DND-41 (cell line): ENCODE measurements around the gene CHD8.
A peak's percentile ranks its signal among the peaks of the same experiment; 100 is the strongest.

Experiments
- ATAC-seq: fragments of 200-7000 bp; cut with Tn5 transposase; 3 replicates; pipeline ENCODE4 v1.9.1; 2021; ENCODE audit warnings: low read depth; ENCODE audit not compliant: insufficient read depth
- DNase-seq: peaks from one replicate; pipeline ENCODE4 v3.0.0-alpha.2; 2020
- H2AFZ ChIP-seq: 2 replicates; pipeline ENCODE4 v1.6.0; 2012; ENCODE audit warnings: low read depth, low read length
- H3K27ac ChIP-seq: 2 replicates; pipeline ENCODE4 v1.5.1; 2012; ENCODE audit warnings: low read length, inconsistent platforms
- H3K27me3 ChIP-seq: fragments of 200-600 bp; sonication (generic); 2 replicates; pipeline ENCODE4 v1.6.0; 2012; ENCODE audit warnings: low read length, mild to moderate bottlenecking, inconsistent platforms; ENCODE audit not compliant: insufficient read depth, poor library complexity
- H3K36me3 ChIP-seq: 2 replicates; pipeline ENCODE4 v1.5.1; 2012; ENCODE audit warnings: low read length, inconsistent platforms; ENCODE audit not compliant: insufficient read depth
- H3K4me1 ChIP-seq: 2 replicates; pipeline ENCODE4 v1.5.1; 2012; ENCODE audit warnings: mild to moderate bottlenecking, low read length; ENCODE audit not compliant: insufficient read depth
- H3K4me2 ChIP-seq: 2 replicates; pipeline ENCODE4 v1.6.0; 2012; ENCODE audit warnings: mild to moderate bottlenecking, moderate library complexity, low read length, inconsistent platforms; ENCODE audit not compliant: insufficient read depth
- H3K4me3 ChIP-seq, 2 experiments: fragments of 200-600 bp in 1 of 2; shearing (Covaris generic) in 1 of 2; 2 replicates each; pipeline ENCODE4 v1.5.1; 2012 to 2016; ENCODE audit warnings: inconsistent platforms in 2 of 2, low read length in 2 of 2, mild to moderate bottlenecking in 2 of 2, low read depth in 1 of 2, moderate library complexity in 1 of 2
- H3K79me2 ChIP-seq: 2 replicates; pipeline ENCODE4 v1.6.0; 2012; ENCODE audit warnings: low read length, inconsistent platforms; ENCODE audit not compliant: insufficient read depth
- H3K9ac ChIP-seq: 2 replicates; pipeline ENCODE4 v1.6.0; 2012; ENCODE audit warnings: low read depth, mild to moderate bottlenecking, inconsistent platforms, low read length, moderate library complexity
- H3K9me3 ChIP-seq: 2 replicates; pipeline ENCODE4 v1.5.1; 2012; ENCODE audit warnings: low read length, moderate library complexity, mild to moderate bottlenecking, inconsistent platforms; ENCODE audit not compliant: insufficient read depth, severe bottlenecking
- H4K20me1 ChIP-seq: 2 replicates; pipeline ENCODE4 v1.6.0; 2012; ENCODE audit warnings: low read length; ENCODE audit not compliant: insufficient read depth
- CTCF ChIP-seq: IDR thresholded peaks from 2 replicates; pipeline ENCODE4 v1.5.1; 2012; ENCODE audit warnings: borderline replicate concordance, low read length, moderate library complexity, mild to moderate bottlenecking; ENCODE audit not compliant: poor library complexity, severe bottlenecking; ENCODE audit errors: extremely low read depth
- EZH2 ChIP-seq: IDR thresholded peaks from 3 replicates; pipeline ENCODE4 v1.6.1; 2012; ENCODE audit warnings: borderline replicate concordance, low read depth, mild to moderate bottlenecking, moderate library complexity, low read length, inconsistent platforms; ENCODE audit not compliant: severe bottlenecking

The CHD8 gene

GRCh38 chr14:21382886-21383847, 72.8 kb downstream of the CHD8 start:
- Histone ChIP-seq H3K4me2 (peak overlapping the region; percentile 86), H3K9ac (peak overlapping the region; percentile 83), H3K27me3 (no peaks in the 10 kb centered on the region), H4K20me1 (peaks cover 33% of the 10 kb centered on the region), H3K27ac (peak overlapping the region; percentile 99), H3K36me3 (peaks cover 59% of the 10 kb centered on the region), H3K9me3 (no peaks in the 10 kb centered on the region), H3K79me2 (peaks cover 60% of the 10 kb centered on the region), H3K4me1 (peaks cover 59% of the 10 kb centered on the region), H2AFZ (peak overlapping the region; percentile 96), H3K4me3 (peak overlapping the region; percentile 71 to 88)
- TF ChIP-seq EZH2 (no peak), CTCF (no peak)
- peak; percentile 44 for ATAC-seq
- DNase-seq = peak; percentile 62

- Histone ChIP-seq H3K27me3 (no peaks in the 10 kb centered on the region), H3K4me2 (peak overlapping the region; percentile 86), H3K9ac (peak overlapping the region; percentile 83), H4K20me1 (peaks cover 42% of the 10 kb centered on the region), H3K4me3 (peak overlapping the region; percentile 71 to 88; a peak in 3 of 4 replicates), H3K36me3 (peaks cover 60% of the 10 kb centered on the region), H3K9me3 (no peaks in the 10 kb centered on the region), H2AFZ (no peak overlapping the region), H3K27ac (peak overlapping the region; percentile 50), H3K79me2 (peaks cover 71% of the 10 kb centered on the region), H3K4me1 (peaks cover 62% of the 10 kb centered on the region)
- DNase-seq = no peak
- no peak for ATAC-seq
- TF ChIP-seq CTCF (no peak), EZH2 (no peak)
These were observed 73.8 kb downstream of the CHD8 start for GRCh38 chr14:21382095-21382494.

GRCh38 chr14:21379338-21379737, 76.6 kb downstream of the CHD8 start:
- Histone ChIP-seq H3K4me2 (peak overlapping the region; percentile 86; the same call in 1 of the 2 replicates), H3K4me1 (peaks cover 41% of the 10 kb centered on the region), H2AFZ (no peak overlapping the region), H4K20me1 (peaks cover 66% of the 10 kb centered on the region), H3K36me3 (peaks cover 66% of the 10 kb centered on the region), H3K79me2 (peaks cover 95% of the 10 kb centered on the region), H3K9ac (no peak overlapping the region), H3K27me3 (no peaks in the 10 kb centered on the region), H3K27ac (no peak overlapping the region), H3K9me3 (no peaks in the 10 kb centered on the region), H3K4me3 (no peak overlapping the region)
- DNase-seq (no peak), ATAC-seq (no peak)
- TF ChIP-seq EZH2 (no peak), CTCF (no peak)
